Calu3 (cell line): ENCODE results near the gene NCBP3. TPM values are rescaled to one million over a fixed set of nuclear protein-coding genes. Genes with fewer than 3 reads are reported as not detected.

Source experiments
- BruUV-seq: library from RNA; stranded (reverse); fragments of 400-500 nt; replicated peaks from 2 replicates; lab custom pipeline; 2021; lab: Mats Ljungman, UMichigan
- CTCF ChIA-PET: fragments of 300-600 bp; sonication (Branson Sonifier 250); formaldehyde crosslinking; loops from one replicate; lab custom pipeline; 2022; ENCODE audit warnings: antibody characterized with exemption; lab: Charles Lee
- DNase-seq: peaks from one replicate; pipeline ENCODE4 v3.0.0; 2022
- H3K27ac Mint-ChIP-seq: one replicate; pipeline ENCODE4 v1.8.0; 2022; ENCODE audit warnings: mixed read lengths; ENCODE audit not compliant: unreplicated experiment
- H3K27me3 Mint-ChIP-seq: one replicate; pipeline ENCODE4 v1.8.0; 2022; ENCODE audit warnings: mixed read lengths; ENCODE audit not compliant: unreplicated experiment
- H3K36me3 Mint-ChIP-seq: one replicate; pipeline ENCODE4 v1.8.0; 2022; ENCODE audit warnings: mild to moderate bottlenecking, moderate library complexity, mixed read lengths; ENCODE audit not compliant: insufficient read depth, unreplicated experiment
- H3K4me1 Mint-ChIP-seq: one replicate; pipeline ENCODE4 v1.8.0; 2022; ENCODE audit warnings: mild to moderate bottlenecking, low read depth, mixed read lengths; ENCODE audit not compliant: unreplicated experiment
- H3K4me3 Mint-ChIP-seq: one replicate; pipeline ENCODE4 v1.8.0; 2022; ENCODE audit warnings: mild to moderate bottlenecking, low read depth, moderate library complexity, mixed read lengths; ENCODE audit not compliant: unreplicated experiment
- H3K9me3 Mint-ChIP-seq: one replicate; pipeline ENCODE4 v1.8.0; 2022; ENCODE audit warnings: low read depth, mixed read lengths; ENCODE audit not compliant: unreplicated experiment
- intact Hi-C: fragments of 100-400 bp; cut with micrococcal nuclease; formaldehyde crosslinking; loops from one replicate; pipeline ENCODE4 v1.10.0; 2022; ENCODE audit not compliant: unreplicated experiment
- total RNA-seq: library from RNA; stranded (reverse); gene quantifications from 2 replicates; pipeline ENCODE4 v1.2.3, GENCODE V29; 2022
- TF ChIP-seq, protein P1 (sequence below): fragments of 200-600 bp; IDR thresholded peaks from one replicate; pipeline ENCODE4 v1.8.0; 2022; ENCODE audit warnings: antibody characterized with exemption; ENCODE audit not compliant: unreplicated experiment

NCBP3 gene
- total RNA-seq, 1 experiment from 2014 or later, result 25.4 TPM

DNA sequence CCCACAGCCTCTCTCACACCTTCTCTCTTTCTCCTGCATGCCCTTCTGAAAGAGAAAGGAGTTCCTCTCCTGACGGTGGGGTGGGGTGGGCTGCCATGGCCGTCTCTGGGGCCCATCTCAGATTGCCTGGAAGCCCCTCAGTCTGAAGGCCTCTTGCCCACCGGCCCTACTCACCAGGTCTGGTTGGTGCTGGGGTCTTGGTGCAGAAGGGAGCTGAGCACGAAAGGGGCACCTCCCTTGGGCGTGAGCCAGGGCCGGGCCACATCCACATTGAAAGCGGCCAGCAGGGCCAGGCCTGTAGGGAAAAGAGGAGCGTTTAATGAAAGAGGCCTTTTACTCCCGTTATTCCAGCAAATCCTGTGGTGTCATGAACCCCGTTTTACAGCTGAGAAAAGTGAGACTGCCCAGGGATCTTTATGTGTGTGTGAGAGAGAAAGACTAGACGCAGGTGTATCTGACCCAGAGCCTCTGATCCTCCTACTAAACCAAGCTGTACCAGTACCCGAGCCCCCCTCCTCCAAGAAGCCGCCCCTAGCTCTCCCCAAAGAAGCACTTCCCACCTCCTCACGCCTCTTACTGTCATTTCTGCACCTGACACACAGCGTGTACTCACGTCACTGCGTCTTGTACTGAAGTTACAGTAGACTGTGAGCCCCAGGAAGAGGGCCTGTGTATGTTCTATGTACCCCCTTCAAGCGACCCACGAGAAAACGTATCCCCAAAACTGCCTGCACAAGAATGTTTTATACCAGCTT lies 68.5 kb downstream of the NCBP3 start:
- CTCF ChIA-PET, result no interaction called here

DNA sequence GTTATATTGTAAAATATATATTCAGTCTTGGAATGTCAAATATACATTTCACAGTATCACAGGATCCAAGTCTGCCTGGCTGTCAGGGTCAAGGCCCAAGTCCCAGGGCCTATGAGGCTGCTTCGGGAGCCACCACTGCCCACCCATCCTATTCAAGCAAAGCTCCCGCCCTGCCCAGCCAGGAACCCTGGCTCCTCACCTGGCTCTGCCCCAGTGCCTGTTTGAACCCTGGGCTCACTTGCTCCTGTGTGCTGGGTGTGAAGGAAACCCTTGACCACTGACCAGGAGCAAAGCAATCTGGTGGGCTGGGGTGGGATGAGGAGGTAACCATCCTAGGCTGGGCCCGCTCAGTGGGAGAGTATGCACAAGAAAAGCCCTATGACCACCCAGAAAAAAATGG lies 72.1 kb downstream of the NCBP3 start:
- Mint-ChIP-seq H3K27ac (no peak overlapping the region), H3K4me3 (no peak overlapping the region), H3K27me3 (peaks cover 2% of the 10 kb centered on the region), H3K9me3 (no peaks in the 10 kb centered on the region), H3K36me3 (no peaks in the 10 kb centered on the region), H3K4me1 (no peaks in the 10 kb centered on the region)
- BruUV-seq, result no TSS peak
- intact Hi-C loops, result no loop called here
- no peak for DNase-seq
- CTCF ChIA-PET, result no interaction called here
- TF ChIP-seq, protein P1, sequence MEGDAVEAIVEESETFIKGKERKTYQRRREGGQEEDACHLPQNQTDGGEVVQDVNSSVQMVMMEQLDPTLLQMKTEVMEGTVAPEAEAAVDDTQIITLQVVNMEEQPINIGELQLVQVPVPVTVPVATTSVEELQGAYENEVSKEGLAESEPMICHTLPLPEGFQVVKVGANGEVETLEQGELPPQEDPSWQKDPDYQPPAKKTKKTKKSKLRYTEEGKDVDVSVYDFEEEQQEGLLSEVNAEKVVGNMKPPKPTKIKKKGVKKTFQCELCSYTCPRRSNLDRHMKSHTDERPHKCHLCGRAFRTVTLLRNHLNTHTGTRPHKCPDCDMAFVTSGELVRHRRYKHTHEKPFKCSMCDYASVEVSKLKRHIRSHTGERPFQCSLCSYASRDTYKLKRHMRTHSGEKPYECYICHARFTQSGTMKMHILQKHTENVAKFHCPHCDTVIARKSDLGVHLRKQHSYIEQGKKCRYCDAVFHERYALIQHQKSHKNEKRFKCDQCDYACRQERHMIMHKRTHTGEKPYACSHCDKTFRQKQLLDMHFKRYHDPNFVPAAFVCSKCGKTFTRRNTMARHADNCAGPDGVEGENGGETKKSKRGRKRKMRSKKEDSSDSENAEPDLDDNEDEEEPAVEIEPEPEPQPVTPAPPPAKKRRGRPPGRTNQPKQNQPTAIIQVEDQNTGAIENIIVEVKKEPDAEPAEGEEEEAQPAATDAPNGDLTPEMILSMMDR, result no peak

More for the DNA sequence above, 68.5 kb downstream of the NCBP3 start:
- Mint-ChIP-seq H3K9me3 (no peaks in the 10 kb centered on the region), H3K4me3 (no peak overlapping the region), H3K27ac (no peak overlapping the region), H3K4me1 (no peaks in the 10 kb centered on the region), H3K27me3 (no peaks in the 10 kb centered on the region), H3K36me3 (no peaks in the 10 kb centered on the region)
- BruUV-seq, result no TSS peak
- intact Hi-C loops, result no loop called here
- DNase-seq, result no peak
- TF ChIP-seq, protein P1, result no peak

DNA sequence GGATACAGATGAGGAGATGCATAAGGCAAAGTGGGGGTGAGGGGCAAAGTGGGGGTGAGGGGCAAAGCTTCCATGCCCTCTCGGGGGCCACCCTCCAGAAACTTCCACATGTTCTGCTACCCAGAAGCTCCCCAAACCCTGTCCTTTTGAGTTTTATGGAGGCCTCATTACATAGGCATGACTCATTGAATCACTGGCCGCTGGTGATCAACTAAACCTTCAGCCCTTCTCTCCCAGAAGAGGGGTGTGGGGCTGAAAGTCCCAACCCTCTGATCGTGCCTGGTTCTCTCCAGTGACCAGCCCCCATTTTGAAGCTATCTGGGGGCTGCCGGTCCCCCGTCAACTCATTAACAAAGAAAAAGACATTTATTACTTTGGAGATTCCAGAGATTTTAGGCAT lies 72.5 kb downstream of the NCBP3 start:
- H3K4me3 Mint-ChIP-seq, result no peak overlapping the region
- CTCF ChIA-PET, result no interaction called here
- no peak overlapping the region for H3K27ac Mint-ChIP-seq
- H3K9me3 Mint-ChIP-seq, result no peaks in the 10 kb centered on the region
- peaks cover 6% of the 10 kb centered on the region for H3K27me3 Mint-ChIP-seq
- no peak for DNase-seq
- H3K4me1 Mint-ChIP-seq, result no peaks in the 10 kb centered on the region
- TF ChIP-seq, protein P1, result no peak
- intact Hi-C loops, result no loop called here
- H3K36me3 Mint-ChIP-seq, result no peaks in the 10 kb centered on the region
- BruUV-seq, result no TSS peak

DNA sequence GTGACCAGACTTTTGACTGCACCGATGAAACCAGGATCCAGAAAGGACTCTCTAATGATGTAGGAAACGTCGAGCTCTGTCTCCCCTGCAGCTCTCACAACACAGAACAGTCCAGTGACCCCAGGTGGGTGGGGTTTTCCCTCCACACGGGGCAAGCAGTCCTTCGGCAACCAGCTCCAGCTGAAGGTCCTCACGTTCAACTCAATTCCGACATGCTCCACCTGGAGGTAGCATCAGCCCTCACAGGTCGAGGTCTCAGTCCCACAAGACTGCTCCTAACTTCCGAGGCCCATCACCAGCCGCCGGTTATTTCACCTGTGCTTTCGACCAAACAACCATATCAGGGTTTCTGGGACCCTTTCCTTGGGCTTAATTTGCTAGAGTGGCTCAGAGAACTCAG lies 73.3 kb downstream of the NCBP3 start:
- no peak overlapping the region for H3K4me3 Mint-ChIP-seq
- peaks cover 8% of the 10 kb centered on the region for H3K27me3 Mint-ChIP-seq
- no peaks in the 10 kb centered on the region for H3K36me3 Mint-ChIP-seq
- H3K9me3 Mint-ChIP-seq, result no peaks in the 10 kb centered on the region
- no peak overlapping the region for H3K27ac Mint-ChIP-seq
- TF ChIP-seq, protein P1, result no peak
- BruUV-seq, result no TSS peak
- H3K4me1 Mint-ChIP-seq, result no peaks in the 10 kb centered on the region
- CTCF ChIA-PET, result no interaction called here
- DNase-seq, result no peak
- intact Hi-C loops, result no loop called here
